NCI-H128 (cell line): ENCODE results near the gene FEV.

Experiments
- DNase-seq: peaks from one replicate; lab custom pipeline; 2025; ENCODE audit not compliant: unreplicated experiment; lab: John Stamatoyannopoulos, UW

Gene FEV

DNA sequence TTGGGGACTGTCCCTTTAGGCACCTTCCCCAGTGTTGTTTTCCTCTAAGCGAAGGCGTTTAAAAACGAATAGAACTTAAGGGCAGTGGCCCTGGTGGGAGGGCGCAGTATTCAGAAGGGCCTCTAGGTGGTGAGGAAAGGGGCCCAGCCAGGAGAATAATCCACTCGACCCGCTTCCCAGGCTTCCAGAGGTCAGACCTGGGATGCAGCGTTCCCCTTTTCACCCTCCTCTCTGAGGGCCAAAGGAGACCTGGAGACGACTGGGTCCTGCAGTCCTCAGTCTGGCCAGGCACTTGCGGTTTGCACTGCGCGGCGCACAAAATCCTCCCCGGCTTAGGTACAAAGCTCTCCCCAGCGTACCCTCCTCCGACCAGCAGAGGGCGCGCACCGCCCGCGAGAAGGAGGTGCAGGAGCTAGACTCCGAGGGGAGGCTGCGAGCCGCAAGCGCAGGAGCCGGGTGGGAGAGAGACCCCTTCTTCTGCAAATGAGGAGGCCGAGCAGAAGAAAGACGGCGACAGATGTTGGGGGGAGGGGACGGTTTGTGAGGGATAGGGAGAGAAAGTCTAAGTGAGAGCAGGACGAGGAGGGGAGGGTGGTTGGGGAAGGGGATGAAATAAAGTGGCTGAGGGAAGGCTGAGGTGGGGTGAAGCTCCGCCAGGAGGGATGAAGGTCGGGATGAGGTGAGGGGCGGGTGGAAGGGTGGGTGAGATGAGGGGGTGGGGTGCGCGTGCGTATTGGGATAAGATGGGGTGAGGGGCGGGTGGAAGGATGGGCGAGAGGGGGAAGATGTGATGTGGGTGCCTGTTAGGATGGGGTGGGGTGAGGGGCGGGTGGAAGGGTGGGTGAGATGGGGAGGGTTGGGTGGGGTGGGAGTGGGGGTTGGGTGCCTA is 4.9 kb downstream of the FEV start:
- peak; percentile 74 for DNase-seq

DNA sequence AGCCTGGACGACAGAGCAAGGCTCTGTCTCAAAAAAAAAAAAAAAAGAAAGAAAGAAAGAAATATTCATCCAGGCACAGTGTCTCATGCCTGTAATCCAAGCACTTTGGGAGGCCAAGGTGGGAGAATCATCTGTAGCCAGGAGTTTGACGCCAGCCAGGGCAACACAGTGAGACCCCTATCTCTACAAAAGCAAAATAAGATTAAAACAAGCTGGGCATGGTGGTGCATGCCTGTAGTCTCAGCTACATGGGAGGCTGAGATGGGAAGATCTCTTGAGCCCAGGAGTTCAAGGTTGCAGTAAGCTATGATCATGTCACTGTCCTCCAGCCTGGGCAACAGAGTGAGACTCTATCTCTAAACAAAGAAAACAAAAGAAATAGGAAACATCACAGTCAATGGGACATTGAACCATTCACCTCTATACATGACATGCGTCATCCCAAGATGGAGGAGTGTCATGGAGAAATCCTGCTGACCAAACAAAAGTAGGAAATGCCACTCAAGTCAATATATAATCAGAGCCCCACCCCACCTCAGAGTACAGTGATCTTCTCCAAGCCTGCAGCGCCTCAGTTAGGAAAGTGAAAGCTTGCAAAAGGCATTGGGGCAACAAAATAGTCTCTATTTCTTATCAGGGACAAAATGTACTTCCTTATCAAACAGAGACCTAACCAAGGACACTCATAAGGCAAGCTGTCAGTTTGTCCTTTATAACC is 9.8 kb downstream of the FEV start:
- DNase-seq = no peak

DNA sequence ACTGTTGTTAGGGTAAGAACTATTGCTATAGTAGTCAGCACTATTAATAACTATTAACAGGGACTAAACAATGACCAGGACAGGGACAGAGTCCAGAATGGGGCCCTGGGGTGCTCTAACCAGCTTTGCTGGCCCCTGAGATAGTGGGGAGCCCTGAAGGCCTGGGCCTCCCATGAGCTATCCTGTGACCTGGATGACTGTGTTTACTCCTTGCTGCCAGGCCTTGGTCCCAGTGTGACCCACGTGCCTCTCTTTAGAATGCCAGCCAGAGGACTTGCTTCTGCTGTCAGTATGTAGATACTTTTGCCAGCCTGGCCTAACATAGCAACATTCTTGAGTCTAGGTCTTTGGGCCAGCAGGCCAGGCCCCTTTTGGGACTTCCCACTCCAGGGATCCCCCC is 14.1 kb downstream of the FEV start:
- DNase-seq = no peak

DNA sequence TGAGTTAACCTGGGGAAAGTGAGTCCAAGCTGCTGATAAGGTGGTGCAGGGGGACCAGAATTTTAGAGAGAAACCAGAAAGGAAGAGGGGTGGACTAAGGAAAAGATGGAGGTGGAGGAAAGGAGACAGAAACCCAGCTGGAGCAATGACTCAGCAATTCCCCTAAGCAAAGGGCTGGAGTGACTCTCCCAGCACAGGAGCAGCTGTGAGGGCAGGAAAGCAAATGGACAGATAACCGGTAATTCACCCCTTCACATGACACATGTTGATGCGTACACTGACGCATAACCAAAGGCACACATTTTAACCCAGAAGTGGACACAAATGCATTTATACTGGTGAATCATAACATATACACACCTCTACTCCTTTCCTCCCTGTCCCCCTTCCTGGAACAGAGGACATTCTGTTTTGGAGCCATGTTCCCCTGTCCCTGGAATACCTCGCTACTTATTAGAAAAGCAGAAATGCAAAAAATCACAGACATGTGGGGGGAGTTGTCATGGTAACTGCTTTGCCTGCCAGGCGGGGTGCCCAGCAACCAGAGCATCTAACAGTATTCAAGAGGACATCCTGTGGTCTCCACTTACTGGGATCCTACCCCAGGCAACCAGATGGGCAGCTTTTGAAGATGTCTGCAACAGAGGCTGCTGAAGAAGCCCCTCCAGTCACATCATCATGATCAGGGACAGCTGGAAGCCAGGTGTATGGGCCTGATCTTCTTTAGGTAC is 20.8 kb downstream of the FEV start:
- no peak for DNase-seq

DNA sequence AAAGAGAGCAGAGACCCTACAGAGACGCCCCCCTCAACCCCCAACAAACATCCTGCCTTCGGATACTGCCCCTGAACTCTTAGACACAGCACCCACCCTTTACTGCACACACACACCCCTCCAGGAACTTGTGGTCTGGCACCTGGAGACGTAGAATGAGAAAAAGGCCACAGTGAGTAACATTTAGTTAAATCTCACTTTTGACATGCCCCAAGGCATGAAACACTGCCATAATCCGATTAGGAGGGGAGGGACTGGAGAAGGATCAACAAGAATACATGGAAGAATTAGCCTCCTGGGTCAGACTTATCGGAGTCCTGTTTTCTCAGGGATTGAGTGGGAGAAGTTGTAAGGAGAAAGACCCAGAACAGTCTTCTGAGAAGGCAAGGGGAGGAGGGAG is 21.4 kb downstream of the FEV start:
- no peak for DNase-seq

DNA sequence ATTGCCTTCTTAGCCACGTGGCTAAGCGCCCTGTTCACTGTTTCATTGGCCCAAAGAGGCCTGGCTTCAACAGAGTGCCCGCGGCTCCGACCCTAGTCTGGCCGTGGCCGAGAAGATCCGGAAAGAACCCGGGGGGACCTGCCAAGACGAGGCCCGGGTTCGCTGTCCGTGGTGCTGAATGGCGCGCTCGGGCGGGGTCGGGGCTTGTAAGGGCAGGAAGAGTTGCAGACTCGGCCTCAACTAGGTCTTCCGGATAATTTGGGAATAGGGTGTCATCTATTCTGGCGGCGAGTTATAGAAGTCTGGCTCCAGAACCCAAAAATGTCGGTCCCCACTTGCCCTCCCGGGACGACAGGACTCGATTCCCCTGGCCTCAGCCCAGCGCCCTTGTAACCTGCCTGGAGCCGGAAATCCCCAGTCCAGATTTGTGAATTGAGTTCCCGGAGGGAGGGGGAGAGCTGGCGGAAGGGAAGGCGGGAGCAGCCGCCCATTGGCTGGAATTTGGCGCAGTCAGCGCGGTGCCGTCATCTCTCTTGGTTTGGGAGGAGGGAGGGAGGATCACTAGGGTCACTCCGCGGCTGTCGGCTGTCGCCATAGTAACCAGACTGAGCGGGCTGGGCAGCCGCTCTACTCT is 22.0 kb downstream of the FEV start:
- DNase-seq = peak; percentile 63

DNA sequence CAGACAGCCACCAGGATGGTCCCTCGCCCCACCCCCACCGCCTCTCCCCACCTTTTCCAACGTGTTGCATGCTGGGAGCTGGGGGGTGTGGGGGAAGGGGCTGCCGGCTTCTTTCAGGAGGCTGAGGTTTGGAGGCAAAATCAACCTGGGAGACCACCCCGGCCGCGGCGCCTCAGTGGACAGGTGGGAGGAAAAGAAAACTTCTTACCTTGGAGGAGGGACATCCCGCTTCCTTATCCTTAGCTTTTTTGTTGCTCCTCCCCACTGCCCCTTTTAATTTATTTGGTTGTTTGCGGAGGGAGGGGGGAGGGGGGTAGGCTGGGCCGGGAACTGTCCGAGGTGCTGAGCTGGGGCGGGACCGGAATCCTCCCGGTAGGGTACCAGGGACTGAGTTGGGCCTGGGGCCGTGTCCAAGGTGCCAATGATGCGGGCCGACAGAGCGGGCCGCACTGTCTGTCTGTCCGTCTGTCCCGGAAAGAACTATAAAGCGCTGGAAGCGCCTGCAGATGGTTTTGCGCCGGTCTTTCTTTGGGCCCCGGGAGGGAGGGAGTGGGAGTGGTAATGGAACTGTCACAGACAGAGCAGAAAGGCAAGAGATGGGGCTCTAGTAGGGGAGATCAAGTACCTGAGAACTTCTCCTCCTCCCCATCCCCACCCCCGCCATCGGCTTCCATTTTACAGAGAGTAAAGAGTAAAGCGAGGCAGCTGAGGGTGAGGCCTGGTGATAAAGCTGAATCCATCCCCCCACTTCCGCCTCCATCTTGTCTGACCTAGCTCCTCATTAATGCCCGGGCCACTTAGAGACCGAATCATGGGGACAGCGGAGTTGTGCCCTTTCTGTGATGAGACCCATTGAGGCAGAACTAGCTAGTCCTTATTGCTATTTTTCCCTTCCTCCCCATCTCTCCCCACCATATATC is 23.1 kb downstream of the FEV start:
- no peak for DNase-seq

DNA sequence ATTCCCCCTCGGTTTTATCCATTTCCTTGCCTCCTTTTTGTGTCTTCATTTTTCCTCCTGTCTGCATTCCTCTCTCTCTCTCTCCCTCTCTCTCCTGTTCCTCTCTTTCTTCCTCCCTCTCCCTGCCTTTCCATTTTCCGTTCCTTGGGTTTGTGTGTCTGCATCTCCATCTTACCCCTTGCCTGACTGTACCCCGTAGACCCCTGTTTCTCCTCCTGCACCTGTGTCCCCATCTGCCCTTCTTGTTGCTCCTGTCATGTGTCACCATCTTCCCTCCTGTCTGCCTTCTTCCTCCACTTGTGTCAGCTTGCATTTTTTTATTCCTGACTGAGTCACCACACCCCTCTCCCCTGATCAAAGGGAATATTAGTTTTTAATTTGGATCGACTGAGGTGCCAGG is 23.8 kb downstream of the FEV start:
- DNase-seq = no peak

DNA sequence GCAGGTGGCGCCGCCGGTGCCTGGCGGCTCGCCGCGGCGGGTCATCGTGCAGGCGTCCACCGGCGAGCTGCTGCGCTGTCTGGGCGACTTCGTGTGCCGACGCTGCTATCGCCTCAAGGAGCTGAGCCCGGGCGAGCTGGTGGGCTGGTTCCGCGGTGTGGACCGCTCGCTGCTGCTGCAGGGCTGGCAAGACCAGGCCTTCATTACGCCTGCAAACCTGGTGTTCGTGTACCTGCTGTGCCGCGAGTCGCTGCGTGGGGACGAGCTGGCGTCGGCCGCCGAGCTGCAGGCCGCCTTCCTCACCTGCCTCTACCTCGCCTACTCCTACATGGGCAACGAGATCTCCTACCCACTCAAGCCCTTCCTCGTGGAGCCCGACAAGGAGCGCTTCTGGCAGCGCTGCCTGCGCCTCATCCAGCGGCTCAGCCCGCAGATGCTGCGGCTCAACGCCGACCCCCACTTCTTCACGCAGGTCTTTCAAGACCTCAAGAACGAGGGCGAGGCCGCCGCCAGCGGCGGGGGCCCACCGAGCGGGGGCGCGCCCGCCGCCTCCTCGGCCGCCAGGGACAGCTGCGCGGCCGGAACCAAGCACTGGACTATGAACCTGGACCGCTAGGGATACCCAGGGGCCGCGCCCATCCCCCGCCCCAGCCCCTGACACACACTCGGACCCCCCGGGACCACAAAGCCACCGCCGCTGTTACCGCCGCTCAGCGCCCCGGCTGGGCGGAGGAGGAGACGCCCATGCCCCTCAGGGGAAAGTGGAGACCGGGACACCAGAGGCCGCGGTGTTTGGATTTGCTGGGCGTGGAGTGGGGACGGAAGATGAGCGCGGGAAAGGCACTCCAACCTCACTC is 24.4 kb downstream of the FEV start:
- DNase-seq = no peak

DNA sequence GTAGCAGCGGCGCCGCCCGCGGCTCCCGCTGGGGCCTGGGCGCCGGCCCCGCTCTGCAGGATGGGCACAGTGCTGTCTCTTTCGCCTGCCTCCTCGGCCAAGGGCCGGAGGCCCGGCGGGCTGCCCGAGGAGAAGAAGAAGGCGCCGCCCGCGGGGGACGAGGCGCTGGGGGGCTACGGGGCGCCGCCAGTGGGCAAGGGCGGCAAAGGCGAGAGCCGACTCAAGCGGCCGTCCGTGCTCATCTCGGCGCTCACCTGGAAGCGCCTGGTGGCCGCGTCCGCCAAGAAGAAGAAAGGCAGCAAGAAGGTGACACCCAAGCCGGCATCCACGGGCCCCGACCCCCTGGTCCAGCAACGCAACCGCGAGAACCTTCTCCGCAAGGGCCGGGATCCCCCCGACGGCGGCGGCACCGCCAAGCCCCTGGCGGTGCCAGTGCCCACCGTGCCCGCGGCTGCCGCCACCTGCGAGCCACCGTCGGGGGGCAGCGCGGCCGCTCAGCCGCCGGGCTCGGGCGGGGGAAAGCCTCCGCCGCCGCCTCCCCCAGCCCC is 25.1 kb downstream of the FEV start:
- no peak for DNase-seq

DNA sequence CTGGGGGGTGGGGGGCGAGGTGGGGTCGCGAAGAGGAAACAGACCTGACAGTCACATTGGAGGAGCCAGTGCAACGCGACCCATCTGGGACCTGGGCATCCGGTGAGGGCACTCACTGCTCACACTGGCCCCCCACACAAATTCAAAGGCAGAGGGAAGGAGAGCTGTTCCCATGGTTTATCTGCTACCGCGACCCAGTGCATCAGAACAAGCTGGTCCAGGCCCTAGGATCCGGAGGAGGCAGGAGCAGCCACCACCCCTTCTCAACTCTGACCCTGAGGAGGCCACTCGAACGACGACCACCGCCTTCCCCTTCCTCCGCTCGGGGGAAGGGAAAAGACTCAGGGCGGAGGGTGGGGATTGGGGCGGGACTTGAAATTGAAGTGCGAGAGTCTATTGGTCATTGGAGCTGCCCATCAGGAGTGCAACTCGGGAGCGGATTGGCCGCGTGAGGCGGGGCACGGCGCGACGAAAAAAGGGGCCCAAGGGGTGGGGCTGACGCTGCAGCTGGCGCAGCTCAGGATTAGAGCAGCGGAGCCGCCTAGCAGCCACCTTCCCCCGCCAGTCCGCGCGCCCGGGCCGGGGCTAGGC is 25.7 kb downstream of the FEV start, which contains the start of gene CDK5R2:
Gene CDK5R2, plus strand, starts transcription at position 526 of the 591 bp plus-strand sequence. CDS start 155 bp downstream, outside the sequence.
- peak; percentile 86 for DNase-seq

DNA sequence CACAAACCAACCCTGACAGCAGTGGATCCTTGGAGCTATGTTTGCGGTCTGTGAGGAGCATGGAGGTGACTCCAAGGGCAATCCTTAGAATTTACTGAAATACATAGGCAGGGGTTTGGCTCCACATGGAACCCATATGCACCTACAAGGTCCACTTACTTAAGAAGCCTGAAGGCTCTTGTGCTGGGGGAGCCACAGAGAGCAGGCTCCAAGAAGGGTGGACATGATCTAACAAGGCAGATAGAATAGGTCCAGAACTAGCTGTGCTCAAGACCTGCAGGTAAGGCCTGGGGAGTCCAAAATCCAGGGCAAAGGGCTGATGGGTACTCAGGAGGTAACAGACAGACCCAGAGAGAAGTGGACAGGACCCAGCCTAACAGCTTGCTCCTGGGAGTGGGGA is 26.7 kb downstream of the FEV start:
- no peak for DNase-seq

DNA sequence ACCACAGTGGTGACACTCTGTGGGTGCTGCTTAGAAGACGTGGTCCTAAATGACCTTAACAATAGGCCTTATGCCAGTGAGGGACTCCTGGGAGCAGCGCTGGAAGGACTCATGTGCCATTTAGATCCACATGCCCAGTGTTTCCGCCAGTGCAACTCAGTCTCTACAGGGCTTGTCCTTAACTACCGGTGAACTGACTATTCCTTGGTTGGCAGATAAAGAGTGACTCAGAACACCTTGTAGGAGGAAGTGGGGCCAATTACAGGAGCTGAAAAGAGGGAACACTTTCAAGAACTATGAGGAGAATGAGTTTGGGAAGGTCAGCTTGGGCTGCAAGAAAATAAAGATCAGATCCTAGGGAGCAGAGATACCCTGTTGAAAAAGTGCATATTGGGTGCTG is 27.3 kb downstream of the FEV start:
- DNase-seq = no peak

DNA sequence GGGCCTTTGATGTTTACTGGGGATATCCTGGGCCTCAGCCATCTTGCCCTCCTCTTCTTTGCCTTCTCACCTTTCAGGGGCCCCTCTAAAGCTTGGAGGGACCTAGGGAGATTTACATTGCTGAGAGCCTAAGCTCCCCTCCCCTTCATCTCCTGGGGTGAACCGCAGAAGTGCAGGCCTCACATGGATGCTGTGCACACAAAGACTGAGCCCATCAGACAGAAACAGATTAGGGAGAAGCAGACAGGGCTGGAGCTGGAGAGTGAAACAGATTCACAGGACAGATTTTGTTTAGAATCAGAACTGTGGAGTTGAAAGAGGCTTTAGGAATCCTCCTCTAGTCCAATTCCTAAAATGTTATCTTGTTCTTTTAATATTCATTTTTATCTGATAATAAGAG is 28.9 kb downstream of the FEV start:
- DNase-seq = no peak

DNA sequence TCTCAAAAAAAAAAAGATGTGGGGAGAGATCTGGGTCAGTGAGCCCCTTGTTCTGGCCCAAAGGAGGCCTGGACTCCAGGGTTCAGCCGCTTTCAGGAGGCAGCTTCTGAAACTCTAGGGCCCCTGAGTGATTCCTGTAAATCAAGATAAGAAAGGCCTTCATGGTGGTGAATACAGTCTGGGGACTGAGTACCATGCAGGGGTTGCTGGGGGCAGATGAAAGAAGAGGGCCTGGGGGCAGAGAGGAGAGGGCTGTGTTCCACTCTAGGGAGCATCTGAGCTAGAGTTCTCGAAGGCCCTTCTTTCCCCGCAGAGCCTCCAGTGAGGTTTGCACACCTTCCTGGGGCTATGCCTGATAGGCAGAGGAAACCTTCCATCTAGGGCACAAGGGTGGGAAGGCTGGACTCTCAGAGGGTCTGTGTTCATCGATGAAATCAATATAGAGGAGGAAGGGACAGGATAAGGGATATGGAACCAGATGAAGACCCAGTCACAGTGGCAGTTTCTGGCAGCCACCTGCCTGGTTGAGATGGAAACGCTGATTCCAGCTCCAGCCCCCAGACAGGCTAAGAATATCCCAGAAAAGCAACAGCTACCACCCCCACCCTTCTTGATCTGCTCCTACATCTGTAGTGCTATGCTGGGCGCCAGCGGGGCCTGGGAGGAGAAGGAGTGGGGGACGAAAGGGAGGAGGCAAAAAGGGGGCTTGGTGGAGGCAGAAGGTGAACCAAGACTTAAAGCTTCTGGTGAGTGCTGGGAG is 30.3 kb downstream of the FEV start:
- DNase-seq = no peak

DNA sequence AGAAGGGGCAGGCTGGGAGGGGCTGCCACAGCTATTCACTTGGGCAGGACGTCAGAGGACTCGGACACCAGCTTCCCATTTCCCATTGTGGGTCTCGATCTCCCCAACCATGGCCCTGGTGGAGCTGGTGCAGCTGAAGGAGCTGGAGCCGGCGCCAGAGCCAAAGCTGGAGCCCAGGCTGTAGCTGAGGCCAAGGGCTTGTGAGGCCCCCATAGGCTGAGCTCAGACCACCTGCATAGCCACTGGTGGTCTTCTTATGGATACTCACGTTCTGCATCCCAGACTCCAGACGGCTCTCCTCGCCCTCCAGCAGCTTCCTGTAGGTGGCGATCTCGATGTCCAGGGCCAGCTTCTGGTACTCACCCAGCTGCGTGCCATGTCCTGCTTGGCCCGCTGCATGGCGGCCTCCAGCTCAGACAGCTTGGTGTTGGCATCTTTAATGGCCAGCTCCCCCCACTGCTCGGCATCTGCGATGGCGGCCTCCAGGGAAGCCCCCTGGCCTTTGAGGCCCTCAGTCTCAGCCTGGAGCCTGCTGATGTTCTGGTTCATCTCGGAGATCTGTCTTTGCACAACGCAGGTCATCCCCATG is 31.5 kb downstream of the FEV start:
- DNase-seq = no peak

DNA sequence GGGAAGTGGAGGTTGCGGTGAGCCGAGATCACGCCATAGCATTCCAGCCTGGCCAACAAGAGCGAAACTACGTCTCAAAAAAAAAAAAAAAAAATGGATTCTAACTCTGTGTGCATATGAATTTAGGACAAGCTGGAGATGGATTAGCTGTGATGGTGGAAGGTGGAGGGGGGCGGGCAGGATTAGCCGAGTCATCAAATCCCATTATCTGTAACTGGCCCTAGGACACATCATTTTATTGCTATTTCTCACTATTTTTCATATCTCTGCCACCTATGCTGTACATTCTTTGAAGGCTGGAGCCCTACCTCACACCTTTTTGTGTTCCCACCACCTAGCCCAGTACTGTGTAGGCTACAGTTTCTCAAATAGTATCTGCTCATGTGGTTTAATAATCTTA is 32.8 kb downstream of the FEV start:
- DNase-seq = no peak
